A549 (cell line): ENCODE data around the gene CDK17.

ENCODE experiments used
- BHLHE40 ChIP-seq: IDR thresholded peaks from 2 replicates; pipeline ENCODE4 v1.6.1; 2012; ENCODE audit warnings: low read depth, low read length, inconsistent platforms
- EP300 ChIP-seq, 2 experiments: fragments of >200 bp; sonication (Bioruptor Twin); formaldehyde crosslinking; IDR thresholded peaks; 2 replicates in 1 of 2; 3 replicates in 1 of 2; pipeline ENCODE4 v1.6.1; 2016 to 2017
- POLR2A ChIP-seq: IDR thresholded peaks from 2 replicates; pipeline ENCODE4 v1.6.1; 2012; ENCODE audit warnings: mild to moderate bottlenecking, low read length
- RAD21 ChIP-seq, 2 experiments: fragments of >200 bp in 1 of 2; sonication (Bioruptor Twin) in 1 of 2; formaldehyde crosslinking in 1 of 2; IDR thresholded peaks in 1 of 2; conservative IDR thresholded peaks in 1 of 2; 2 replicates in 1 of 2; 3 replicates in 1 of 2; pipeline ENCODE4 v1.6.1; 2012 to 2018; ENCODE audit warnings: inconsistent platforms in 1 of 2
- RFX5 ChIP-seq: fragments of 450-650 bp; IDR thresholded peaks from 2 replicates; pipeline ENCODE4 v1.7.1; 2014; ENCODE audit warnings: antibody characterized with exemption, mild to moderate bottlenecking, moderate library complexity
- TFCP2L1 ChIP-seq: fragments of 250-450 bp; sonication (Bioruptor Pico); IDR thresholded peaks from 2 replicates; pipeline ENCODE4 v1.5.0; 2021; ENCODE audit warnings: mild to moderate bottlenecking
- TF ChIP-seq, protein P1 (sequence below): fragments of >200 bp; sonication (Bioruptor Twin); formaldehyde crosslinking; IDR thresholded peaks from 3 replicates; pipeline ENCODE4 v1.5.1; 2016
- TF ChIP-seq, protein P2 (sequence below): IDR thresholded peaks from 2 replicates; pipeline ENCODE4 v1.6.1; 2012
- TF ChIP-seq, protein P3 (sequence below): IDR thresholded peaks from 2 replicates; pipeline ENCODE4 v1.6.1; 2012
- TF ChIP-seq, protein P4 (sequence below): fragments of 200-600 bp; sonication (generic); IDR thresholded peaks from 2 replicates; pipeline ENCODE4 v1.6.1; 2016; ENCODE audit warnings: antibody characterized with exemption, mild to moderate bottlenecking, moderate library complexity
- TF ChIP-seq, protein P5 (sequence below): fragments of 150-350 bp; IDR thresholded peaks from 2 replicates; pipeline ENCODE4 v1.6.1; 2014; ENCODE audit warnings: low read depth, mild to moderate bottlenecking, low read length

DNA sequence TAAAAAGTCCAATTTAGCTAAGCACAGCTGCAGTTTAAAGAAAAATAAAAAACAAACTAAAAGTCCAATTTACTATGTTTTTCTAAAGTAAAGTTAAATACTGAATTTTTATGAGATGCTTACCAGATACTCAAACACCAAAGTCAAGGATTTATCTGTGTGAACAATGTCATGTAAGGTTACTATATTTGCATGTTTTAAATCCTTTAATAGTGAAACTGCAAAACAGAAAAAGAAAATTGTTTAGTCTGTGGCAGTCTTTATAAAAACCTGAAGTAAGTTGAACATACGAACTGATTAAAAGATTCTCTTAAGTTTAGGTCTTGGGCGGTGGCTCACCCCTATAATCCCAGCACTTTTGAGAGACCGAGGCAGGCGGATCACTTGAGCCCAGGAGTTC lies 102.7 kb downstream of the CDK17 start:
- TF ChIP-seq, protein P1, sequence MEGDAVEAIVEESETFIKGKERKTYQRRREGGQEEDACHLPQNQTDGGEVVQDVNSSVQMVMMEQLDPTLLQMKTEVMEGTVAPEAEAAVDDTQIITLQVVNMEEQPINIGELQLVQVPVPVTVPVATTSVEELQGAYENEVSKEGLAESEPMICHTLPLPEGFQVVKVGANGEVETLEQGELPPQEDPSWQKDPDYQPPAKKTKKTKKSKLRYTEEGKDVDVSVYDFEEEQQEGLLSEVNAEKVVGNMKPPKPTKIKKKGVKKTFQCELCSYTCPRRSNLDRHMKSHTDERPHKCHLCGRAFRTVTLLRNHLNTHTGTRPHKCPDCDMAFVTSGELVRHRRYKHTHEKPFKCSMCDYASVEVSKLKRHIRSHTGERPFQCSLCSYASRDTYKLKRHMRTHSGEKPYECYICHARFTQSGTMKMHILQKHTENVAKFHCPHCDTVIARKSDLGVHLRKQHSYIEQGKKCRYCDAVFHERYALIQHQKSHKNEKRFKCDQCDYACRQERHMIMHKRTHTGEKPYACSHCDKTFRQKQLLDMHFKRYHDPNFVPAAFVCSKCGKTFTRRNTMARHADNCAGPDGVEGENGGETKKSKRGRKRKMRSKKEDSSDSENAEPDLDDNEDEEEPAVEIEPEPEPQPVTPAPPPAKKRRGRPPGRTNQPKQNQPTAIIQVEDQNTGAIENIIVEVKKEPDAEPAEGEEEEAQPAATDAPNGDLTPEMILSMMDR, result no peak
- no peak for TF ChIP-seq EP300 (IDR thresholded peaks at IDR 0.05)
- TF ChIP-seq, protein P2, sequence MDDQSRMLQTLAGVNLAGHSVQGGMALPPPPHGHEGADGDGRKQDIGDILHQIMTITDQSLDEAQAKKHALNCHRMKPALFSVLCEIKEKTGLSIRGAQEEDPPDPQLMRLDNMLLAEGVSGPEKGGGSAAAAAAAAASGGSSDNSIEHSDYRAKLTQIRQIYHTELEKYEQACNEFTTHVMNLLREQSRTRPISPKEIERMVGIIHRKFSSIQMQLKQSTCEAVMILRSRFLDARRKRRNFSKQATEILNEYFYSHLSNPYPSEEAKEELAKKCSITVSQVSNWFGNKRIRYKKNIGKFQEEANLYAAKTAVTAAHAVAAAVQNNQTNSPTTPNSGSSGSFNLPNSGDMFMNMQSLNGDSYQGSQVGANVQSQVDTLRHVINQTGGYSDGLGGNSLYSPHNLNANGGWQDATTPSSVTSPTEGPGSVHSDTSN, result no peak
- TF ChIP-seq, protein P3, sequence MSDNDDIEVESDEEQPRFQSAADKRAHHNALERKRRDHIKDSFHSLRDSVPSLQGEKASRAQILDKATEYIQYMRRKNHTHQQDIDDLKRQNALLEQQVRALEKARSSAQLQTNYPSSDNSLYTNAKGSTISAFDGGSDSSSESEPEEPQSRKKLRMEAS, result no peak
- no peak for TF ChIP-seq BHLHE40
- no peak for TF ChIP-seq POLR2A
- no peak for TF ChIP-seq RFX5
- no peak for TF ChIP-seq RAD21 (conservative IDR thresholded peaks at IDR 0.05 in 1 of 2, IDR thresholded peaks at IDR 0.05 in 1 of 2)
- TF ChIP-seq, protein P4, sequence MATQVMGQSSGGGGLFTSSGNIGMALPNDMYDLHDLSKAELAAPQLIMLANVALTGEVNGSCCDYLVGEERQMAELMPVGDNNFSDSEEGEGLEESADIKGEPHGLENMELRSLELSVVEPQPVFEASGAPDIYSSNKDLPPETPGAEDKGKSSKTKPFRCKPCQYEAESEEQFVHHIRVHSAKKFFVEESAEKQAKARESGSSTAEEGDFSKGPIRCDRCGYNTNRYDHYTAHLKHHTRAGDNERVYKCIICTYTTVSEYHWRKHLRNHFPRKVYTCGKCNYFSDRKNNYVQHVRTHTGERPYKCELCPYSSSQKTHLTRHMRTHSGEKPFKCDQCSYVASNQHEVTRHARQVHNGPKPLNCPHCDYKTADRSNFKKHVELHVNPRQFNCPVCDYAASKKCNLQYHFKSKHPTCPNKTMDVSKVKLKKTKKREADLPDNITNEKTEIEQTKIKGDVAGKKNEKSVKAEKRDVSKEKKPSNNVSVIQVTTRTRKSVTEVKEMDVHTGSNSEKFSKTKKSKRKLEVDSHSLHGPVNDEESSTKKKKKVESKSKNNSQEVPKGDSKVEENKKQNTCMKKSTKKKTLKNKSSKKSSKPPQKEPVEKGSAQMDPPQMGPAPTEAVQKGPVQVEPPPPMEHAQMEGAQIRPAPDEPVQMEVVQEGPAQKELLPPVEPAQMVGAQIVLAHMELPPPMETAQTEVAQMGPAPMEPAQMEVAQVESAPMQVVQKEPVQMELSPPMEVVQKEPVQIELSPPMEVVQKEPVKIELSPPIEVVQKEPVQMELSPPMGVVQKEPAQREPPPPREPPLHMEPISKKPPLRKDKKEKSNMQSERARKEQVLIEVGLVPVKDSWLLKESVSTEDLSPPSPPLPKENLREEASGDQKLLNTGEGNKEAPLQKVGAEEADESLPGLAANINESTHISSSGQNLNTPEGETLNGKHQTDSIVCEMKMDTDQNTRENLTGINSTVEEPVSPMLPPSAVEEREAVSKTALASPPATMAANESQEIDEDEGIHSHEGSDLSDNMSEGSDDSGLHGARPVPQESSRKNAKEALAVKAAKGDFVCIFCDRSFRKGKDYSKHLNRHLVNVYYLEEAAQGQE, result no peak
- TF ChIP-seq, protein P5, sequence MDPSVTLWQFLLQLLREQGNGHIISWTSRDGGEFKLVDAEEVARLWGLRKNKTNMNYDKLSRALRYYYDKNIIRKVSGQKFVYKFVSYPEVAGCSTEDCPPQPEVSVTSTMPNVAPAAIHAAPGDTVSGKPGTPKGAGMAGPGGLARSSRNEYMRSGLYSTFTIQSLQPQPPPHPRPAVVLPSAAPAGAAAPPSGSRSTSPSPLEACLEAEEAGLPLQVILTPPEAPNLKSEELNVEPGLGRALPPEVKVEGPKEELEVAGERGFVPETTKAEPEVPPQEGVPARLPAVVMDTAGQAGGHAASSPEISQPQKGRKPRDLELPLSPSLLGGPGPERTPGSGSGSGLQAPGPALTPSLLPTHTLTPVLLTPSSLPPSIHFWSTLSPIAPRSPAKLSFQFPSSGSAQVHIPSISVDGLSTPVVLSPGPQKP, result no peak
- no peak for TF ChIP-seq TFCP2L1 (CRISPR knock-in tag)
